Natural killer cell (primary cell): Measurements from ENCODE around the gene NAA38. TPM values are rescaled to one million over a fixed set of nuclear protein-coding genes. Genes with fewer than 3 reads are reported as not detected.

Source experiments
- ATAC-seq, 3 donors: fragments of 150-1000 bp in 2 of 3; fragments of 200-7000 bp in 1 of 3; cut with Tn5 transposase; 1 replicate in 1 of 3; 2 replicates in 2 of 3; pipeline ENCODE4 v1.10.0; 2021; ENCODE audit warnings: mild to moderate bottlenecking in 2 of 3, moderate library complexity in 2 of 3
- DNase-seq, 2 donors: peaks; one replicate each; pipeline versions ENCODE4 v3.0.0 to v3.0.0-alpha.2; 2013 to 2021; ENCODE audit warnings: mixed read lengths in 1 of 2
- H3K27ac ChIP-seq: one replicate; pipeline ENCODE4 v1.5.1; 2013; ENCODE audit warnings: mild to moderate bottlenecking, low read length
- H3K27me3 ChIP-seq: one replicate; pipeline ENCODE4 v1.6.1; 2013; ENCODE audit warnings: low read length; ENCODE audit not compliant: control insufficient read depth, insufficient read depth
- H3K36me3 ChIP-seq: one replicate; pipeline ENCODE4 v1.6.1; 2013; ENCODE audit warnings: low read length; ENCODE audit not compliant: control insufficient read depth, insufficient read depth
- H3K4me1 ChIP-seq: one replicate; pipeline ENCODE4 v1.6.1; 2013; ENCODE audit warnings: low read length; ENCODE audit not compliant: control insufficient read depth, insufficient read depth
- H3K4me3 ChIP-seq: one replicate; pipeline ENCODE4 v1.5.1; 2013; ENCODE audit warnings: low read length
- H3K9me3 ChIP-seq: one replicate; pipeline ENCODE4 v1.6.1; 2013; ENCODE audit warnings: low read length; ENCODE audit not compliant: control insufficient read depth, insufficient read depth
- H3K27ac Mint-ChIP-seq, 2 donors: one replicate each; pipeline ENCODE4 v1.8.0; 2022; ENCODE audit warnings: mild to moderate bottlenecking in 2 of 2, mixed read lengths in 2 of 2, moderate library complexity in 1 of 2
- H3K27me3 Mint-ChIP-seq, 2 donors: one replicate each; pipeline ENCODE4 v1.8.0; 2022; ENCODE audit warnings: low read depth in 2 of 2, mixed read lengths in 2 of 2
- H3K36me3 Mint-ChIP-seq: one replicate; pipeline ENCODE4 v1.8.0; 2022; ENCODE audit warnings: mixed read lengths
- H3K4me1 Mint-ChIP-seq, 2 donors: one replicate each; pipeline ENCODE4 v1.8.0; 2022; ENCODE audit warnings: mixed read lengths in 2 of 2
- H3K4me3 Mint-ChIP-seq: one replicate; pipeline ENCODE4 v1.8.0; 2022; ENCODE audit warnings: mild to moderate bottlenecking, moderate library complexity, mixed read lengths
- H3K9me3 Mint-ChIP-seq, 2 donors: one replicate each; pipeline ENCODE4 v1.8.0; 2022; ENCODE audit warnings: mixed read lengths in 2 of 2
- CTCF ChIP-seq: fragments of 200-600 bp; IDR thresholded peaks from one replicate; pipeline ENCODE4 v1.8.0; 2022; ENCODE audit warnings: antibody characterized with exemption
- WGBS: methylation state at CpG from one replicate; pipeline ENCODE4 v1.1.7; 2013; ENCODE audit warnings: missing lambda C conversion rate; ENCODE audit not compliant: insufficient coverage; 5-methylcytosine and 5-hydroxymethylcytosine counted together
- intact Hi-C: fragments of 100-400 bp; cut with micrococcal nuclease; formaldehyde crosslinking; loops from one replicate; pipeline ENCODE4 v1.14.2; 2022
- total RNA-seq, 4 donors: library from RNA; stranded (reverse); fragments of 120-200 nt in 1 of 4; gene quantifications; one replicate each; pipeline versions ENCODE4 v1.2.3 to v1.2.4, GENCODE V29; 2013 to 2022

Gene NAA38
- total RNA-seq, 3 donors from 2014 or later (not counting 1 experiment from before 2014, with no cell fraction given) = 35.9 to 40.3 (median 37.3) TPM

GRCh38 chr17:7889166-7889955 is 32.0 kb upstream of the NAA38 start:
- intact Hi-C loops = loop anchor here (5.0 kb wide), 1 partner anchor 43 kb away; the partner anchor contains the start of genes CNTROB and TRAPPC1
- H3K36me3 Mint-ChIP-seq = peaks cover under 1% of the 10 kb centered on the region
- no peak overlapping the region for H3K4me3 ChIP-seq
- peaks cover 38% of the 10 kb centered on the region for H3K4me1 ChIP-seq
- H3K27me3 Mint-ChIP-seq = no peaks in the 10 kb centered on the region
- H3K9me3 ChIP-seq = no peaks in the 10 kb centered on the region
- 82% methylated on average over 11 of the region's 11 CpGs for WGBS
- TF ChIP-seq CTCF = no peak
- peaks cover 37% of the 10 kb centered on the region for H3K36me3 ChIP-seq
- H3K27ac ChIP-seq = peak overlapping the region; percentile 0
- DNase-seq = peak in 1 of 2 donors; percentile 59
- peak overlapping the region; percentile 11 for H3K4me3 Mint-ChIP-seq
- H3K9me3 Mint-ChIP-seq = no peaks in the 10 kb centered on the region
- no peaks in the 10 kb centered on the region for H3K27me3 ChIP-seq
- ATAC-seq = no peak
- H3K27ac Mint-ChIP-seq = no peak overlapping the region
- H3K4me1 Mint-ChIP-seq = no peaks in the 10 kb centered on the region

GRCh38 chr17:7888184-7888920 is 31.0 kb upstream of the NAA38 start, which contains the start of gene CHD3:
CHD3 (plus strand) TSS chr17:7888789; CDS start chr17:7889001, 212 bp downstream.
- no peaks in the 10 kb centered on the region for H3K9me3 ChIP-seq
- peak in 1 of 2 donors; percentile 63 for DNase-seq
- WGBS = 47% methylated on average over 18 of the region's 18 CpGs
- no peak for ATAC-seq
- peak within 1 kb of the TSS; percentile 11 for H3K4me3 Mint-ChIP-seq
- no peak within 1 kb of the TSS for H3K27ac Mint-ChIP-seq
- H3K4me1 Mint-ChIP-seq = no peaks in the 10 kb centered on the region
- peaks cover 27% of the 10 kb centered on the region for H3K36me3 ChIP-seq
- peak within 1 kb of the TSS; percentile 71 for H3K4me3 ChIP-seq
- H3K27me3 Mint-ChIP-seq = no peaks in the 10 kb centered on the region
- H3K27me3 ChIP-seq = no peaks in the 10 kb centered on the region
- H3K4me1 ChIP-seq = peaks cover 43% of the 10 kb centered on the region
- intact Hi-C loops = loop anchor here (5.0 kb wide), 1 partner anchor 44 kb away; the partner anchor contains the start of genes CNTROB and TRAPPC1
- no peaks in the 10 kb centered on the region for H3K9me3 Mint-ChIP-seq
- no peaks in the 10 kb centered on the region for H3K36me3 Mint-ChIP-seq
- H3K27ac ChIP-seq = peak within 1 kb of the TSS; percentile 68
- no peak for TF ChIP-seq CTCF

- no peaks in the 10 kb centered on the region for H3K27me3 ChIP-seq
- H3K9me3 Mint-ChIP-seq = no peaks in the 10 kb centered on the region
- H3K9me3 ChIP-seq = no peaks in the 10 kb centered on the region
- under 1% methylated on average over 35 of the region's 35 CpGs for whole genome bisulfite sequencing
- peaks cover 43% of the 10 kb centered on the region for H3K4me1 ChIP-seq
- no peak overlapping the region for H3K4me3 Mint-ChIP-seq
- H3K4me1 Mint-ChIP-seq = no peaks in the 10 kb centered on the region
- DNase-seq (peak; percentile 75 to 96), ATAC-seq (peak; percentile 71 to 86 (median 76))
- no peak for TF ChIP-seq CTCF
- peak overlapping the region; percentile 68 for H3K27ac ChIP-seq
- H3K36me3 Mint-ChIP-seq = no peaks in the 10 kb centered on the region
- H3K27ac Mint-ChIP-seq = no peak overlapping the region
- H3K4me3 ChIP-seq = peak overlapping the region; percentile 71
- intact Hi-C loops = loop anchor here (1.0 to 5.0 kb wide), 4 partner anchors 30 to 53 kb away; partner anchors contain the start of genes CNTROB, KDM6B, NAA38 and TRAPPC1
- no peaks in the 10 kb centered on the region for H3K27me3 Mint-ChIP-seq
- peaks cover 28% of the 10 kb centered on the region for H3K36me3 ChIP-seq
Observed at GRCh38 chr17:7887482-7888183, 30.3 kb upstream of the NAA38 start.
